HG03135 (cell line): ENCODE data around the gene HTRA1.

Experiments used
- ATAC-seq: cut with Tn5 transposase; IDR thresholded peaks from one replicate; pipeline ENCODE4 v1.9.1; 2021; ENCODE audit warnings: mild to moderate bottlenecking, moderate library complexity; ENCODE audit not compliant: unreplicated experiment

The HTRA1 gene

GRCh38 chr10:122454603-122455080, 6.7 kb upstream of the HTRA1 start, which contains the start of gene ARMS2:
Gene ARMS2 (plus strand): TSS chr10:122454653. CDS start chr10:122454728, 75 bp downstream.
- ATAC-seq = no peak

DNA sequence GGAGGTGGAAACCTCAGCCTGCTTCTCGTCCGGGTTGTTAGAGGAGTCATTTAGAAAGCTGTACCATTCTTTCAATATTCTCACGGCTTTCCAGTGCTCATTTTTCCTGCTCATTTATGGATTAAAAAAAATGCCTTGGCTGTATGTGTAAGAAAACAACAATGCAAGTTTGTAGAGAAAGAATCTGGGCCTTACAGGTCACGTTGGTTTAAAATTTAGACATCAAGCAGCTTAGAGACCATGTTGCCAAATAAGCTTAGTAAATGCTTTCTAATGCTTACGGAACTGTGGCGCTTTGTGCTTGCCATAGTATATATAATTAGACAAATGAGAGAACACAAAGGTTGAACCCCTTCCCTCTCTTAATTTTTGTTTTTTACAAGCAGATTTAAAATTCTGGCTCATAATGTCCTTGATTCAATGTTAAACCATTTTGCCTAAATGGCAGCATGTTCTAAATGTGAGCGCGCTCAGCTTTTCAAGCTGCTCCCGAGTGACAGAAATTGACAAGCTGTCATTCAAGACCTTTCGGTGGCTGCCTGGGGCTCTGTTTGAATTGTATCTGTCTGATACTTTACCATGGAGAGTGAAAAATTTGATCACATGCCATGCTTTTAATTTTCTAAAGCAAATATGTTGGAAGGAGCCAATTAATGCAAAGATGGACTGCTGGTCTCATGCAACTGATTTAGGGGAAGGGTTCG, 5.8 kb upstream of the HTRA1 start:
- ATAC-seq = no peak

DNA sequence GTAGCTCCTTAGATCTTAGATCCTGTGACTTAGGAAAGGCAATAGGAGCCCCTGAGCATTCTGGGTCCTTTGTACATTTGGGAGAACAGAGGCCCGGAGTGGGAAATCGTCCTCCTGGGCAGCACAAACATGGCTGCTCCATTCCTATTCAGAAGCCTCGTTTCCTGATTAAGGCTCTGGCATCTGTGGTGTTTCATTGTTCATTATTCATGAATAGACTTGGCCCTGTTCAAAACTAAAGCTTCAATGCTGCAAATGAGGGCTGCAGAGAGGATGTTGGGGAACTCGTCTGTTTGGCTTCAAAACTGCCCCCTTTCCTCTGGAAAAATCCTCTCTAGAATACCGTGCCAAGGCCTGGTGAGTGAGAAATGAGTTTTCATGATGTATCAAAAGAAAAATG, 3.4 kb upstream of the HTRA1 start:
- no peak for ATAC-seq

GRCh38 chr10:122458693-122459092, 2.7 kb upstream of the HTRA1 start:
- ATAC-seq = no peak

- ATAC-seq = no peak
These were observed 1.6 kb upstream of the HTRA1 start for GRCh38 chr10:122459561-122460273.

- ATAC-seq = no peak
These were observed 461 bp upstream of the HTRA1 start for GRCh38 chr10:122460891-122461293.

- no peak for ATAC-seq
These were observed 578 bp downstream of the HTRA1 start for GRCh38 chr10:122461729-122462532.

DNA sequence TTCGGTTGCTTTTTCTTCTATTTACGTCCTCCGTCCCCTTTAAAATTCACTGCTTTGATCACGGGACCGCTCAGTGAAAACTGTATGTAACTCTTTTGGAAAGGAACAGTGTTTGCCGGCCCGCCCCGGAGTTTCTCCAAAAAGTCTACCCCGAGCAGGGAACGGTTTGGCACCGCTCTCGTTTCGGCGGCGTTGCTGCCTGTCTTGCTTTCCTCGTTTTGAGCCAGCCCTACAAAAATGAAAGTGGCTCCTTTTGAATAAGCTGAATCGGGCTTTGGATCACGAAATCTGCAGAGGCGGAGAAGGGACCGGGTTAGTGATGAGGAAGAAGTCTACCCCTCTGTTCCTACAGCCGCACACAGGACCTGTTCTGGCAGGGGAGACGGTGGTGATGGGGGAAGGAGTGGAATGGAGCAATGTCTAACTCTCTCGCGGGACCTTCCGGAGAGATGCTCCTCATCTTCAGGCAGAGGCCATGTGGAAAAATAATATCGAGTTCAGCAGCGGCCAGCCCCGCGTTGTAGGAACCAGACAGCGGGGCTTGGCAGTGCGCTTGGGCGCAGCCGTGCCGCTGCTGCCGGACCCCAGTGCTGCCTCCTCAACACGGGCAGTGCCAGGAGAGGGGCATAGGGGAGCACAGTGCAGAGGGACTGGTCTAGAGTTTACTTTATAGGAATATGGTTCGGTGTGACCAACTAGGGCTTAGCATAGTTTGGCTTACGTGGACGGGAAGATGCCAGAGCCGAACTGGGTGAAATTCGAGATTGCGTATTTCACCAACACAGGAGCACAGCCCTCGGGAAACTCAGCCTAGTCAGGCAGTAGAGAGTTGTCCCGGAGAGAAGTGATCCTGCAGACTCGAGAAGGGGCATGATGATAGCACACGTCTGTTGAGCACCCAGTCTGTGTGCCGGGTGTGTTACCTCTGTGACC, 1.4 kb downstream of the HTRA1 start:
- ATAC-seq = no peak

- ATAC-seq = no peak
These were observed 2.3 kb downstream of the HTRA1 start for GRCh38 chr10:122463466-122464249.

DNA sequence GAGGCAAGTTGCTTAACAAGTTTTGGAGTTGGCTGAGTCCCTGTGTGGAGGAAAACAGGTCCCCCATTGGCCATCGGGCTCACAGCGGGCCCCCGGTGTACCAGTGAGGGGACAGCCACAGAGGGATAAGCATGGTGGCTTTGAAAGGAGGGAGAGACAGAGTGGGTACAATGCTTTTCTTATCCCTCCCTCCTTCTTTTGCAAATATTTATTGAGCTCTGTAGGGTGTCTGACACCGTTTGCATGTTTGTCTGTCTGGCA, 2.8 kb downstream of the HTRA1 start:
- ATAC-seq = no peak

GRCh38 chr10:122464586-122464985, 3.2 kb downstream of the HTRA1 start:
- no peak for ATAC-seq

DNA sequence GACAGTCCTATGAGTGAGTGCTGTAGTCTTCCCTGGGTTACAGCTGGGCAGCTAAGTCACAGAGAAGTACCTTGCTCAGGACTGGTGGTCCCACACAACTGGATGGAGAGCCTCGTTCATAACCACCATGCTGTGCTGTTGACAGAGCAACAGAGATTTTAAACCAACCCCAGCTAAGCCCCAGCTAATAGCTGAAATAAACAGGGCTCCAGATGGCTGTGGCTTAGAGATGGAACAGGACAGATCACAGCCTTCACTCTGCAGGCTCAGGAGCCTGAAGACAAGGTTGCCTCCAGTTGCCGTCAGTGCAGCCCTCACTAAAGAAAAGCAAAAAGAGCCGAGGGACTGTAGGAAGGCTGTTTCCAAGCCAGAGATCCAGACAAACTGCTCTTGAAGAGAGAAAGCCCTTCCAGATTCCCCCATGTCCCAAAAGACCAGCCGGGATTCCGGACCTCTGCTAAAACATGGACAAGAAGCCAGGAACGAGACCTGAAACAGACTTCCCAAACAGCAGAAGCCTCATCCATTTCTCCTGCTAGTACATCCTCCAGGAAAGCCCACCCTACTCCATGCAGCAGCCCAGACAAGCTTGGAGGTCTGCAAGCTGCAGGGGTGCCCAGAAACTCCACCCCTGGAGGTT, 4.2 kb downstream of the HTRA1 start:
- ATAC-seq = no peak

GRCh38 chr10:122466951-122467381, 5.6 kb downstream of the HTRA1 start:
- no peak for ATAC-seq

DNA sequence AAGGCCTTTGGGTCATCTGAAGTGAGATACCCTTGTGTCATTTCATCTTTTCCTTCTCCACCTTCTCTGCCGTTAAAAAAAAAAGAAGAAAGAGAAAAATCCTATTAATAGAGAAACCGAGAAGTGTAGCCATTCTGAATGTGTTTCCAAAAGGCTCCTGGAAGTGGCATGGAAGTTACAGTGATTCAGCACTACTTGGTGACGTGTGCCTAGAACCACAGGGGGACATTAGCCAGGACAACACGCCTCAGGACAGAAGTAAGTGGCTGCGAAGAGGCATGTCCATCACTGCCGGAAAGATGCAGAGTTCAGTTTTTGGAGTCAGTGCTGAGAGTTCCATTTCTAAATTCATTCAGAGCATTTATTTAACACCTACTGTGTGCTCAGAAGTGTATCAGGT, 6.3 kb downstream of the HTRA1 start:
- ATAC-seq = no peak

GRCh38 chr10:122468307-122468925, 7.1 kb downstream of the HTRA1 start:
- no peak for ATAC-seq

GRCh38 chr10:122468926-122469781, 7.8 kb downstream of the HTRA1 start:
- ATAC-seq = no peak

DNA sequence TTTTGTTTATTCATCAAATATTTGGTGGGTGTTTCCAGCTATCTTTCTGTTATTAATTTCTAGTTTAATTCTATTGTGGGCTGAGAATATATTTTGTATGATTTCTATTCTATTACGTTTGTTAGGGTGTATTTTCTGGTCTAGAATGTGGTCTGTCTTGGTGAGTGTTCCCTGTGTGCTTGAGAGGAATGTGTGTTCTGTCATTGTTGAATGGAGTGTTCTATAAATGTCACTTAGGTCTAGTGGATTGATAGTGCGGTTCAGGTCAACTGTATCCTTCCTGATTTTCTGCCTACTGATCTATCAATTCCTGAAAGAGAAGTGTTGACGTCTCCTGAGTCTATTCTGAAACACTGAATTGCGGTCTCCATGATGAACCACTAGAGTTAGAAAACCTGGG, 8.5 kb downstream of the HTRA1 start:
- no peak for ATAC-seq
